ENCODE data around the gene CCSER1.
A peak's percentile ranks its signal among the peaks of the same experiment; 100 is the strongest.
"Not testable (repeated sequence)": the region's sequence is repeated elsewhere in the genome, so short reads cannot be mapped to it uniquely, and the experiment has no call there.

The CCSER1 gene

DNA sequence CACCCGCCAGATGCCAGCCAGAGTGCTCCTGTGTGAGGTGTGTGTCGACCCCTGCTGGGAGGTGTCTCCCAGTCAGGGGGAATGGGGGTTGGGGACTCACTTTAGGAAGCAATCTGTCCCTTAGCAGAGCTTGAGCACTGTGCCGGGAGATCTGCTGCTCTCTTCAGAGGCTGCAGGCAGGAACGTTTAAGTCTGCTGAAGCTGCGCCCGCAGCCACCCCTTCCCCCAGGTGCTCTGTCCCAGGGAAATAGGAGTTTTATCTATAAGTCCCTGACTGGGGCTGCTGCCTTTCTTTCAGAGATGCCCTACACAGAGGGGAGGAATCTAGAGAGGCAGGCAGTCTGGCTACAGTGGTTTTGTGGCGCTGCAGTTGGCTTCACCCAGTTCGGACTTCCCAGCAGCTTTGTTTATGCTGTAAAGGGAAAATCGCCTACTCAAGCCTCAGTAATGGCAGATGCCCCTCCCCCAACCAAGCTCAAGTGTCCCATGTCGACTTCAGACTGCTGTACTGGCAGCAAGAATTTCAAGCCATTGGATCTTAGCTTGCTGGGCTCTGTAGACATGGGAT is 80.8 kb downstream of the CCSER1 start:
- DNase-seq = no peak

DNA sequence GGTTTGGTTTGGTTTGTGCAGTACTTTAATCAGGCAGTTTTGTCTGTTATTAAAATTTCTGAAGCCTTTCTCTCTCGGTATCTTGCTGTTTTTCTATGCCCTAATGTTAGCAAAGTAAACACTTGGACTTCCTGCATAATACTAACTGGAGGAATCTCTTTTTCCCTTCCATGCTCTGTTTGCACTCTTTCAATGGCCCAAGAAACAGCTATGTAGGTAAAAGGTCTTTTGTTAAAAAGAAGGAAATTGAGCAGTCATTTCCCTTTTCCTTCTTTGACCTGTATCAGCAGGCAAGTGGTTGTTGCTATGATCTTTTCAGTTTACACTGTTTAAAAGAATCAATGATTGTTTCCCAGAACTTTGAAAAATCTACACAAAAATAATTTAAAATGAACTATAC is 82.7 kb downstream of the CCSER1 start:
- DNase-seq = no peak

DNA sequence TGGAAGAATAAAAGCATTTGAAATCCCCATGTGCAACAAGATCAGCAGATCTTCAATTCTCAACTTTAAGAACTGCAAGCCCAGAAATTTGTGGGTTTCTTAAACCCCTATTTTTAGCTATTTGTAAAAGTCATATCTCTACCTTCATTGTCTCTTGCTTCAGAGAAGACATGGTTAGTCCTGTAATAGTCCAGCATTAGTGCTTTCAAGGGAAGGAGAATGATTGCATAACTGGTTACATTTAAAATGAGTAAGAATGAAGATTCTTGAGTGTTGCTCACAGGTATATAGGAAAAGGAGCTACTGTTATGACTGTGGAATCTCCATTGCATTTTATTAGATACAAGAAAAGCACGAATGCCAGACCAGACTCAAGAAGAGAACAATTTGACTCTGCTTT is 84.0 kb downstream of the CCSER1 start:
- DNase-seq = no peak

DNA sequence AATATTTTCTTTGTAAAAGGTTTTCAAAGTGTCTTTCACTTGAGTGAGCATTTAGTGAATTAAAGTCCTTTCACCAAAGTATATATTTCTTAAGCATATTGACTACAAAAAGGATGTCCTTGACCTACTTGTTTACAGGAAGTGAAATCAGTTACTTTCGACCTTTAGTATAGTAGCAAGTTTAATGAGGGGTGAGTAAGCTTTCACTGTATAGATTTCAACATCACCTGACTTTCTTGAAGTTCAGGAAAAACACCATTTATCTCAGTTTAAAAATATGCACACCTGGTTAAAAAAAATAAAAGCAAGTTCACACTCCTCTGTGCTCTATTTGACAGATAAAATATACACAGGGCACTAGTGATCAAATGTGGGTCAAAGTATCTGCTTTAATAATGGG is 88.1 kb downstream of the CCSER1 start:
- no peak for DNase-seq

DNA sequence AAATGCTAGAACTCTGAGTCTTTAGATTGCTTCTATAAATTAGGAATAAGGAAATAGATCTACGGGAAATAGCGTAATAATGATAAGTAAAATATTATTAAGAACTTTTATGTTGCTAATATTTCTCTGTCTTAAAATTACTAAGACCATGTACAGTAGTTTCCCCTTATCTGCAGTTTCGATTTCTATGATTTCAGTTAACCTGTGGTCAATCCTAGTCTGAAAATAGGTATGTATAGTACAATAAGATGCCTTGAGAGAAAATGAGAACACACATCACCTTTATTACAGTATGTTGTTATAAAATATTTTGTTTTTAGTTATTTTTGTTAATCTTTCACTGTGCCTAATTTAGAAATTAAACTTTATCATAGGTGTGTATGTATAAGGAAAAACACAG is 92.6 kb downstream of the CCSER1 start:
- no peak for DNase-seq

DNA sequence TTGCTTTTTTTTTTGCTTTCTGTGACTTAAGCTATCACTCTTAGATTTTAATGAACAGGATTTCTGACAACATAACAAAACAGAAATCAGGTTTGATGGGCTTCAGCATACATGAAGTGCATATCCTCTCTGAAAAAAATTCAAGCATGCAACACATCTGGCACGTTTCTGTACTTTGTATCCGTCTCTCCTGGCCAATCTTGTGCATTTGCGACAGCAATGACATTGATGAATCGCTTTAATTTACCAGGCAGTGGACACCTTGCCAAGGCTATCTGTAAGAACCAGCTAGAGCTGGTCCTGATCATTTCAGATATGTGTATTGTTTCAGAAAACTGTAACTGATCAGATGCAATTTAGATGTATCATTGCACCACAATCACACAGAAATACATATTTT is 93.3 kb downstream of the CCSER1 start:
- peak; percentile 15 for DNase-seq

DNA sequence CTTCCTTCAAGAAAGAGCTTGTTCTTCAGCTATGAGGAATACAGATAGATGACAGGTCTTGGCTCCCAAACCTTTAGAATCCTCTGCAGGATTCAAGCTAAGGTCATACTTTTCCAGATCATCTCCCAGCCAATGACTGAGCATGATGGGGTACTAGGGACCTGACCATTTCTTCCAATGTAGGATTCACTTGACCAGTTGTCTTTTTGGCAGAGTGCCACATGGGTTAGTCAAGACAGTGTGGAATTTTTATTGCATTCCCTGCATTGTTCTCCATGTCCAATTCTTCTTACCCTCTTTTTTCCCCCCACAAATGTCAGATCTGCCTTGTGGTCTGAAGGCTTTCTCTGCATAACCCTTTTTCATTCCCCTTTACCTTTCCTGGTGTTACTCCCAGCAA is 99.5 kb downstream of the CCSER1 start:
- DNase-seq = no peak

DNA sequence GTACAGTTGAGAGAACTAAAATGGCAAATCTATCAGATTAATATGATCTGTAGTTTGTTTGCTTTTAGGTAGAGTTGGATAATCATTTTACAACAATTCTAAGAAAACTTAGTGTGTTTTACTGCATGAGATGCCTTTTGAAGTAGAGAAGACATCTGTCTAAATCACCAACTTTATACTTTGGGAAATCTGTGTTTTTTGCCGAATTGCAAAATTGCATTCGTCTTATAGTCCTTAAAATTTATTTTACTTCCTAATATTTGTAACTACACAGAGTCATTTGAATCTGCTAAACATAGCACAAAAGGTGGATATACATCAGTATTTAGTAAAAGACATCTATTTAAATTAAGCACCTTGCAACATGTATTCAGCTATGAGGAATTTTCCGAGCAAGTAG is 100.0 kb downstream of the CCSER1 start:
- no peak for DNase-seq

DNA sequence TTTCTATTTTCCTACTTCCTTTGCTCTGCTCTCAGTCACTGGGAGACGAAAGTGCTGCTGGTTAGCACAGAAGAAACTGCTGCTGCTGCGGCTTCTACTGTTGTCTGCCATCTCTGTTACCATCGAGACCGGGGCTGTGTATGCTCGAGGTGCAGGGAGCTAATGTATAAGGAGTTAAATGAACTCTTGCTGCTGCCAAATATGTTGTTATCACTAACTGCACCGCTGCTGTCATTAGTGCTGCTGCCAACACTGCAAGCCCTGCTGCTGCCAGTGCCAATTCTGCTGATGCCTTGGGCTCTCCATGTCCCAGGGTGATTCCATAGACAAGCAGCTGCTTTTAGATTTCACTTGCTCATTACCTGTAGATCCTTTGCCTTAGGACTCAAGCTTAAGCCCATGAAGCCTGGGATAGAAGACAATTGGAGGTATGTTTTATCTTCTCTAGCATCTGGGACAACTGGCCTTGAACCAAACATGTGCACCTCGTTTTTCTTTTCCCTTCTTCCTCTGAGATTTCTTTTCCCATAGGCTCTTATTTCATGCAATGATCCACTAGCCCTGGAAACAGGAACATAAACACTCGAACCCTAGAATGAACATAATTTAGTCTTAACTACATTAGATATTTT is 107.8 kb downstream of the CCSER1 start:
- DNase-seq = no peak

DNA sequence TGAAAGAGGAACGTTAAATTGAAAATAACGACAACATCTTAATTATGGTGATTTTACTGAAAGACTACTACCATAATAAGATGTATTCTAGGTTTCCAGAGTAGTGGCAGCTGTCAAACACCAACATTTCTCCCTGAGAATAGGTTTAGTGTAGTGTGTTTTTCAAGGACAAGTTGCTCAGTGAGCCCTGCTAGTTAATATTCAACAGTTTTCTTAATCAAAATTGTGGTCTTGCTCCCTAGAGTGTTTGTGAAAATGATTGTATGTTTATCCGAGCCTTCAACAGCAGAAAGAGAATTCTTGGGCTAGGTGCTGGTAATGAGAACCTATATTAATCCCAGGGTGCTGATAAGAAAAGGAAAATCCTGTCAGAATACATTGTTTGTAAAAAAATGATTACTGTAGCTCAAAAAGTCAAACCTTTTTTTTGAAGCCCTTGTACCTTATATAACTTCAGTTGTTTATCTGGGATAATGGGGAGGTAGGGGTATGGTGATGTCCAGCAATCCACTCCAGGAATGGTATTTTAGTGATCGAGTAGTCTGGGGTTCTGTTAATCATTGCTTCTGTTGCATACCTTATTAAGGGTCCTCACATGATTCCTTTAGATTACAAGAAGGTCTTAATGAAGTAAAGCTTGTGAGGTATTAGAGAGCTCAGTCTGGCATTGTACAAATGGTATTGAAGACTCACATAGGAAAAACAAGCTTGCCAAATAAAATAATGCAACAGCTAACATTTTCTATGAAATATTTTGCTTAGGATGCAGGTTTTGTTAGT is 110.7 kb downstream of the CCSER1 start:
- DNase-seq = no peak

DNA sequence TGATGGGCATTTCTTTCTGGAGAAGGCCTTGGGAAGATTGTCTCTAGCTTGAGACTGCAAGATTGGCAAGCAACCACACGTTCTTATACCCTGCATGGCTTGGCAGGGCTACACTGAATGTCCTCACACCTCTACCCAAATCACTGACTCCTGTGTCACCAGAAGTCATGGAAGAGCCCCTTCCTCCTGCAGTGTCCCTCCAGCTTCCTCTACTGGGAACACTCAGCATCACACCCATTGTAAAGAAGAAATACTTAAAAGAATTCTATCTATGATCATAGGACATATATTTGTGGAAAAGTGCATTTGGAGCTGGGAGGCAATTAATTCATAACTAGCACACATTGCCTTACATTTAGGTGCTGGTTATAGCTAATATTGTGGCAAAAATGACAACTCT is 113.1 kb downstream of the CCSER1 start:
- no peak for DNase-seq

DNA sequence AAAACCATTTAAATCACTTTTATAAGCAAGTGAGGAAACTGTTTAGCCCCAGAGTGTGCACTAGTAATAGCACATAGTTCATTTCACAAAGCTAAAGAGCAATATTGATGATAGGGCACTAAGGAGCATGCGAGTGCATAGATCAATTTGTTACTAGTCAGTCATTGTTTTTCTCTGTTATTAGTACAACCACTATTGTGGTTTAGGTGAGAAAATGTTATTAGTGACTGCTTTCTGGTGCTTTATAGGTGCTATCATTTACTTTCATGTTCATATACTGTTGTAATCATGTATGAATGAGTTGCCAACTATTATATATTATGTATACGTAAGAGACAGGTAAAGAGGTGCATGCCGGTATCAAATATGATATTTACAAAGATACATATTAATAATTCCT is 113.8 kb downstream of the CCSER1 start:
- DNase-seq = no peak

DNA sequence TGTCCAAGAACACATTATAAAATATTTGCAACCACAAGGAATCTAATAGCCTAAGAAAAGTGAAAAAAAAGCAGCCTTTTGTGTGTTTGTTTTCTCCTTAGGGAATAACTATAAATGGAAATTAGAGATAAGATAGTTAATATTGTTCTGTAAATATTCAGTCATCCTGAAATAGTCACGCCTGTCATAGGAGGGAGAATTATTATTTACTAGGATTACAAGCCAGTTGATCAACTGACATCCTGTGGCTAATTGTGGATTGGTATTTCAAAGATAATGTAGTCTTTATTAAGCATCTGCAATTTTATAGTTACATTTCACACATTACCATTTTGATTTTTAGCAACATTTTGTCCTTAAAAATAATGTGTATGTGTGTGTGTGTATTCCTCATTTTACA is 118.6 kb downstream of the CCSER1 start:
- DNase-seq = no peak

DNA sequence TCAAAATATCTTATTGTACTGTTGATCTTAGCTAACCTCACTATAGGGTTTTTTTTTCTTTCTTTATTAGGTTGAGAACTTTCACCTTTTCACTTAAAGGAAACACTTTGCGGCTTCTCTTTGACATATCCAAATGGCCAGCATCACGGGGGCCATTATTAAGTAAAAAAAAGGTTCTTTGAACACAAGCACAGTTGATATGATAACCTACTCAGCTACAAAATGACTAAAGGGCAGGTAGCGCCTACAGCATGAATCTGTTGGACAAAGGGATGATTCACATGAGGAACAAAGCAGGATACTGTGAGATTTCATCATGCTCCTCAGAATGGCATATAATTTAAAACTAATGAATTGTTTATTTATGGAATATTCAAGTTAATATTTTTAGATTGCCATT is 119.6 kb downstream of the CCSER1 start:
- no peak for DNase-seq

DNA sequence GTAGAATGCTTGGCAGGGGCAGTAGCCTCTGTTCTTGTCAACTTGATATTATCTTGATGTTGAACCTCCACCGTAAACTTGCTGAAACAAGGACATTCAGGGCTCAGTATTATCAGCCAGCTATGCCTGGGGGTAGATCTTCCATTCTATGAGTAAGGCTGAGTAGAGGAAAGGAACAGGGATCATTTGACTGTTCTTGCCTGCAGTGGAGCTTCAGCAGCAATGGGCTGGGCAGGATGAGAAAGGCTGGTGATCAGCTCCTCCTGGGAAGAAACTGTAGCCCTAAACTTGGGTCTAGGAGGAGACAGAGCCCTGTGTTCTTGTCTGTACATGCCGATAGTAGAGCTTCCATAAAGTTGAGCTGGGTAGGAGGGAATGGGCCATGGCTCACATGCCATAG is 127.2 kb downstream of the CCSER1 start:
- DNase-seq = no peak

DNA sequence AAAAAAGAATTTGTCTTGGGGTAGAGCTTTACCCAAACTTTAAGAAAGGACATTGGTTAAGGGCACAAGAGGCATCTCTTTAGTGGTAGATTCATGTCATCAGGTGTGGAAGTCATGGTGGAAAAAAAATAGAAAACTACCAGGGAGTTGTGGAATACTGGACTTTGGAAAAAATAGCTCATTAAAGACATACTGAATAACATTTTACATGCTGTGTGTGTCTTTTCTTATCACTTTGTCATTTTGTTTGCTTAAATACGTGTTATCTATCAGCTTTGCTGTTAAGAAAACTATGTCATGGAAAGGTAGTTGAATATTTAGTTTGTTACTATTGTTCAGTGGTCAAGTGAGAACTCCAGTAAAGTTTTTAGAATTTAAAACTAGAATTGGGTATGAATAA is 147.0 kb downstream of the CCSER1 start:
- DNase-seq = no peak

DNA sequence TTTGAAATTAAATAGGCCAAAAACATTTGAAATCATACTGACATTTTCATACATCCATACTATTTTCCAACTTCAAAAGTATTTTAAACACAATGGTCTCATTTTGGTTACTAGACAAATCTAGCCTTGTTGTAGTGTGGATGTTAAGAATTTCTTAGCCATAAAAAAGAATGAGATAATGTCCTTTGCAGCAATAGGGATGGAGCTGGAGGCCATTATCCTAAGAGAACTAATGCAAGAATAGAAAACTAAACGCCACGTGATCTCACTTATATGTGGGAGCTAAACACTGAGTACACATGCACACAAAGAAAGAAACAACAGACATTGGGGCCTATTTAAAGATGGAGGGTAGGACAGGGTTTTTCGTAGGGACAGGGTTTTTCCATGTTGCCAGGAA is 153.8 kb downstream of the CCSER1 start:
- DNase-seq = no peak

DNA sequence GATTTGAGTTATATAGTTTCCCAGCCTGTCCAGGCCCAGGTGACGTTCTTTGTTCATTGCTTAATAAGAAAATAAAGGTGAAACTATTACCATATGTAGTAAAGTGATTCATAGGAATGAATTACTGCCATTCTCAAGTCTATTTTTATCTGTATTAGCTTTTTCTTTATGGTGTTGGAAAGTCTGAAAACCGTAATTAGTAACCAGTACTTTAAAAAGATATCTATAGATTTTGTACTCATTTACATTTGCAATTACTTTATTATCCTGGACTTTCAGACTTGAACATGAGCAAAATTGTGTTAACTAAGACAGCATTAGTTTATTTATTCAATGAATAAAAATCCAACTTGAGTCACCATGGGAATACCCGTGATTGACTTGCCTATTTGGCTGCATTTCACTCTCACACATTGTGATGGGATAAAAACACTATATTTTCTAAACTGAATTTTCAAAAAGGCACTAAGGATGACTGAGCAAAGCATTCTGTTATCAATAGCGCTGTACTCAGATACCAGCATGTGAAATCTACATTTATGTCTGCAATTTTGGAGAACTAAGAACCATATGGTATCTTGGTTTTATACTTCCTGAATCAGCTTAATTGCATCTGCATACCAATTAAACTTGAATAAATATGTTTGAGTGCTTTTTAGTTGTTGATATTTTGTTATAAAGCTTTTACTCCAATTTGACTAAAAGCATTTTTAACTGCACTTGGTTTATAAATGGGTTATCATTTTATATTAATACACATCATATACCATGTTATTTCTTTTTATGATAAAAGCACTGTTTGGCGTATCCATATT is 154.6 kb downstream of the CCSER1 start:
- no peak for DNase-seq

DNA sequence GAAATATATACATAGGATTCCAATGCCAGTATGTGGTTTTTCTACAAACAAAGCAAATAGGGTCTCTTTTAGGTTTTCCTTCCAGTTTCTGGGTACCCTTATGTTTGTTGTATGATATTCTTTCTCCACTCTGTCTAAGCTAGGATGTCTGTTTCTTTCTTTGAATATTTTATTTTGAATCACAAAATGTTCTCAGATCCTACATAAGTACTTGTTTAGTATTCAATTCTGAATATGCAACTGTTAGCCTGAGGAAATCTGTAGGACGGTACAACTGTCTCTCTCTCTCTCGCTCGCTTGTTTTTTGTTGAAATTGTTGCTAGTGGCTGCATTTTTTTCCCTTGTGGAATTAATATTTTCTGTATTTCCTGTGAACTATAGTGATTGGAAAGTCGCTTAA is 163.2 kb downstream of the CCSER1 start:
- DNase-seq = no peak

DNA sequence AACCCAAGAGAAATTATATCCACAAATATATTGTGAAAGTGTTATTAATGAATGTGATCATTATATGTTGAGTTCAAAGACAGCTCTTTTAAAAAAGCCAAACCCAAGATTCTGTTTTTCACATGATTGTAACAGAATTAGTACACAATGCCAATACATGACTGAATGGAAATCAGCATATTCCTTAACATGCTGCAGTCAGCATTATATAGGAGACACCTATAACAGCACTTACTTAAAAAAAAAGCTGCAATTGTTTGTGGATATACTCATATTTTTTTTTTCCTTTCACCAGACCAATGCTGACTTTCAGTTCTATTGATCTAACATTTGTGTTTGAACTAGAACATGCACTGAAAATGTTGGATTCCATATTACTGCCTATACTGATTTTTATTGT is 165.2 kb downstream of the CCSER1 start:
- no peak for DNase-seq

DNA sequence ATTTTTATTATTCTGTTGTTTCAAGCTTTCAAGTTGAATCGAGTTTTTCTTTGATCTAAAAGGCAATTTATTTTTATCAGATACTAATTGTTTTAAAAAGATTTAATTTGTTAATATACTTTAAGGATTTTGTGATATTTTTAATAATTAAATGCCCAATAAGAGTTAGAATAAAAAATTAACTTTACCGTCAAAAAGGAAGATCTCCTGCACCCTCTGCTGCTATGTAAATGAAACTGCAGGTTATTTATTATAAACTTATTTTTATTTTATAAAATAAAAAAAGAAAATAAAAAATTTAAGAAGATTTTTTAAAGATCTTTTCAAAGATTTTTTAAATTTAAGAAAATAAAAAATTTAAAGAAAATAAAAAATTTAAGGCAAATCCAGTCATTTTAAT is 166.1 kb downstream of the CCSER1 start:
- DNase-seq = peak; percentile 6

DNA sequence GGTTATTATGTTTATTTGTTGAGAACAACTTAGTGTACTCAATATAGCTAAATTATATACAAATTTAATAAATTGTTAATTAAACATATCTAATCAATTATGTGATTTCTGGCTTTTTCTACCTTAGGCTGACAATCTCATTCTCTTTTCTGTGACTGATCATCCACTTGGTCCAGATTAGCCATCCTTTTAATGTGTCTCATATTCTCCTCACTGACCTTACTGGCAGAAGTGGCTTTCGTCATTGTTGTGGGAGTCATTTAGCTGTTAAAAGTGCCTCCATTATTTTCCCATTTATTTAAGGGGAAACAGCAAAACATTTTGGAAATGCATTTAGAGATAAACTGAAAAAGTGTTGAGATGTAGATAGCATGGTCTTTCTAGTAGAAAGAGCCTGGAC is 172.2 kb downstream of the CCSER1 start:
- DNase-seq = no peak

DNA sequence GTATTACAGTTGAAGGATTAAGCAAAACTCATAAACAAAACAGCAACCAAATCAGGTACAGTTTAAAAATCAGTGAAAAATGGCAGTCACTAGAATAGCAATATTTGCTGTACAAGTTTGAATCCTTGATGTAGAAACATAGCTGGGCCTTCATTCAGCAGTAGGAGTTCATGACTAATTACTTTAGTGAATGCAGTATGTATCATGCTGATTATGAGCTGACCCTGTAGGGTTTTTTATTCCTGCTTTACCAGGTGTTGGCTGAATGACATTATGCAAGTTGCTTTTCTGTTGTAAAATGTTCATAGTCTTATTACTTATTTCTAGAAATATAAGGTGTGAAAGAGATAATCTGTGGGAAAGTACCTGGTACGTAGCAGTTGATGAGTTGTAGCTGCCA is 179.6 kb downstream of the CCSER1 start:
- DNase-seq = no peak

DNA sequence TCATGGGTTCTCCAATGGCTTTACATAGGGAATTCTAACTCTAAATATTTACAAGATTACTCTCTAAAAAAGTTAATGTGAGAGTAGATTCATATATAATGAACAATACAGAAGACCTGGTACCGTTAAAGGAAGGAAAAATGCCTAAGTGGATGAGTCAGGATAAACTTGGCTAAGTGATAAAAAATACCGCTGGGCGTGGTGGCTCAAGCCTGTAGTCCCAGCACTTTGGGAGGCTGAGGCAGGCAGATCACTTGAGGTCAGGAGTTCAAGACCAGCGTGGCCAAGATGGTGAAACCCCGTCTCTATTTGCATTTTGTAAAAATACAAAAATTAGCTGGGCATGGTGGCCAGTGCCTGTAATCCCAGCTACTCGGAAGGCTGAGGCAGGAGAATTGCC is 189.9 kb downstream of the CCSER1 start:
- DNase-seq = not testable (repeated sequence)
